ENCODE data around the gene ANK3. TPM values are rescaled to one million over a fixed set of nuclear protein-coding genes. Genes with fewer than 3 reads are reported as not detected.

Gene ANK3
- polyA plus RNA-seq, 1 donor from 2014 or later = 114 TPM

GRCh38 chr10:60276232-60276631 is 113.4 kb downstream of the ANK3 start:
- Histone ChIP-seq H3K79me2 (replicated peaks; ENCODE audit: insufficient read depth, low read length) (no peaks in the 10 kb centered on the region), H3K36me3 (ENCODE audit: insufficient read depth, low read length) (peaks cover 16% of the 10 kb centered on the region), H4K20me1 (ENCODE audit: insufficient read depth) (peaks cover 5% of the 10 kb centered on the region), H3K27me3 (ENCODE audit: insufficient read depth, low read depth, low read length) (no peaks in the 10 kb centered on the region), H3K4me3 (ENCODE audit: low read length) (no peak overlapping the region), H3K9me3 (ENCODE audit: low read length) (no peaks in the 10 kb centered on the region), H3K9me2 (ENCODE audit: insufficient read depth, low read length) (no peaks in the 10 kb centered on the region), H2AFZ (ENCODE audit: low read depth, low read length) (no peak overlapping the region), H3K9ac (ENCODE audit: low read length) (no peak overlapping the region), H3F3A (ENCODE audit: insufficient read depth, low read length, poor library complexity, severe bottlenecking) (peaks cover 4% of the 10 kb centered on the region), H3K27ac (ENCODE audit: low read length) (no peak overlapping the region), H3K4me2 (ENCODE audit: low read length) (no peak overlapping the region)
- no peak for TF ChIP-seq RAD21 (conservative IDR thresholded peaks at IDR 0.05)
- no peak for TF ChIP-seq TAF1 (IDR thresholded peaks at IDR 0.05; ENCODE audit: low read depth)
- no peak for TF ChIP-seq POLR2AphosphoS5 (IDR thresholded peaks at IDR 0.05)
- no peak for TF ChIP-seq SMC3 (conservative IDR thresholded peaks at IDR 0.05; ENCODE audit: poor library complexity)
- no peak for TF ChIP-seq EZH2 (IDR thresholded peaks at IDR 0.05; ENCODE audit: borderline replicate concordance, insufficient read depth, low read length, poor library complexity, severe bottlenecking)
- TF ChIP-seq REST (IDR thresholded peaks at IDR 0.05; ENCODE audit: borderline replicate concordance) = no peak
- TF ChIP-seq, protein P1, sequence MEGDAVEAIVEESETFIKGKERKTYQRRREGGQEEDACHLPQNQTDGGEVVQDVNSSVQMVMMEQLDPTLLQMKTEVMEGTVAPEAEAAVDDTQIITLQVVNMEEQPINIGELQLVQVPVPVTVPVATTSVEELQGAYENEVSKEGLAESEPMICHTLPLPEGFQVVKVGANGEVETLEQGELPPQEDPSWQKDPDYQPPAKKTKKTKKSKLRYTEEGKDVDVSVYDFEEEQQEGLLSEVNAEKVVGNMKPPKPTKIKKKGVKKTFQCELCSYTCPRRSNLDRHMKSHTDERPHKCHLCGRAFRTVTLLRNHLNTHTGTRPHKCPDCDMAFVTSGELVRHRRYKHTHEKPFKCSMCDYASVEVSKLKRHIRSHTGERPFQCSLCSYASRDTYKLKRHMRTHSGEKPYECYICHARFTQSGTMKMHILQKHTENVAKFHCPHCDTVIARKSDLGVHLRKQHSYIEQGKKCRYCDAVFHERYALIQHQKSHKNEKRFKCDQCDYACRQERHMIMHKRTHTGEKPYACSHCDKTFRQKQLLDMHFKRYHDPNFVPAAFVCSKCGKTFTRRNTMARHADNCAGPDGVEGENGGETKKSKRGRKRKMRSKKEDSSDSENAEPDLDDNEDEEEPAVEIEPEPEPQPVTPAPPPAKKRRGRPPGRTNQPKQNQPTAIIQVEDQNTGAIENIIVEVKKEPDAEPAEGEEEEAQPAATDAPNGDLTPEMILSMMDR (IDR thresholded peaks at IDR 0.05; ENCODE audit: poor library complexity, severe bottlenecking) = no peak
- TF ChIP-seq MXI1 (conservative IDR thresholded peaks at IDR 0.05; ENCODE audit: poor library complexity, severe bottlenecking) = no peak
- no peak for TF ChIP-seq EP300 (conservative IDR thresholded peaks at IDR 0.05; ENCODE audit: poor library complexity, severe bottlenecking)

DNA sequence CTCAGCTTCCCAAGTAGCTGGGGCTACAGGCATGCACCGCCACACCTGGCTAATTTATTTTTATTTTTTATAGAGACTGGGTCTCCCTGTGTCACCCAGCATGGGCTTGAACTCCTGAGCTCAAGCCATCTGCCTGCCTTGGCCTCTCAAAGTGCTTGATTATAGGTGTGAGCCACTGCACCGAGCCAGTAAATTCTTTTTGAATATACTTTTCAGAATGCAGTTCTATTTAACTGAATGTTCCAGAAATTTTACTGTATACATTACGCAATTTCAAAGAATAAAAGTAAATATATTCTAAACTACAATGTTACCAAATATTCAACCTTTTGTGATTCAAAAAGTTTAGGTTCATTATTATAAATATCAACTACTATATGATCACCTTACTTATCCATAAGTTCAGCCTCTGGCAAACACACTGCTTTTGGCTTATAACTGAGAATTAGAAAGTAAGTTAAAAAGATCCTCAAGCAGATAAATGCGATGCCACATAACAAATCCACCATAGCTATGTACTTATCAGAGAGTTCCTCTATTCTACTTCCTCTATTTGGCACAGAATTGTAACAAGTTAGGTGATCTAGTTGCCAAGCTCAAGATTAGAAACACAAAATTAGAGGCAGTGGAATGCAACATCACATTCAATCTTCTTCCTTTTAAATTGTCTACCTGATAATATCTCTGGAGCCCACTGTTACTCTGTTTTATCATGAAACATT is 118.2 kb downstream of the ANK3 start:
- Histone ChIP-seq H3K27ac (ENCODE audit: low read length) (no peak overlapping the region), H3F3A (ENCODE audit: insufficient read depth, low read length, poor library complexity, severe bottlenecking) (no peaks in the 10 kb centered on the region), H4K20me1 (ENCODE audit: insufficient read depth) (no peaks in the 10 kb centered on the region), H3K4me2 (ENCODE audit: low read length) (no peak overlapping the region), H3K79me2 (replicated peaks; ENCODE audit: insufficient read depth, low read length) (no peaks in the 10 kb centered on the region), H3K9me2 (ENCODE audit: insufficient read depth, low read length) (no peaks in the 10 kb centered on the region), H3K9me3 (ENCODE audit: low read length) (no peaks in the 10 kb centered on the region), H3K36me3 (ENCODE audit: insufficient read depth, low read length) (peaks cover 9% of the 10 kb centered on the region), H3K4me3 (ENCODE audit: low read length) (no peak overlapping the region), H3K9ac (ENCODE audit: low read length) (no peak overlapping the region), H3K27me3 (ENCODE audit: insufficient read depth, low read depth, low read length) (no peaks in the 10 kb centered on the region), H2AFZ (ENCODE audit: low read depth, low read length) (no peak overlapping the region)
- no peak for TF ChIP-seq EP300 (conservative IDR thresholded peaks at IDR 0.05; ENCODE audit: poor library complexity, severe bottlenecking)
- TF ChIP-seq SMC3 (conservative IDR thresholded peaks at IDR 0.05; ENCODE audit: poor library complexity) = no peak
- no peak for TF ChIP-seq EZH2 (IDR thresholded peaks at IDR 0.05; ENCODE audit: borderline replicate concordance, insufficient read depth, low read length, poor library complexity, severe bottlenecking)
- TF ChIP-seq MXI1 (conservative IDR thresholded peaks at IDR 0.05; ENCODE audit: poor library complexity, severe bottlenecking) = no peak
- TF ChIP-seq RAD21 (conservative IDR thresholded peaks at IDR 0.05) = no peak
